GM12875 (cell line): Measurements from ENCODE around the gene TMCC1.

Source experiments
- H3K4me3 ChIP-seq: one replicate; pipeline ENCODE4 v1.5.1; 2011; ENCODE audit warnings: low read depth, low read length, control low read depth
- TF ChIP-seq, protein P1 (sequence below): IDR thresholded peaks from 2 replicates; pipeline ENCODE4 v1.5.1; 2011; ENCODE audit warnings: low read depth, mild to moderate bottlenecking, control low read depth, inconsistent platforms, low read length, moderate library complexity, borderline replicate concordance; ENCODE audit not compliant: insufficient read depth

The TMCC1 gene

DNA sequence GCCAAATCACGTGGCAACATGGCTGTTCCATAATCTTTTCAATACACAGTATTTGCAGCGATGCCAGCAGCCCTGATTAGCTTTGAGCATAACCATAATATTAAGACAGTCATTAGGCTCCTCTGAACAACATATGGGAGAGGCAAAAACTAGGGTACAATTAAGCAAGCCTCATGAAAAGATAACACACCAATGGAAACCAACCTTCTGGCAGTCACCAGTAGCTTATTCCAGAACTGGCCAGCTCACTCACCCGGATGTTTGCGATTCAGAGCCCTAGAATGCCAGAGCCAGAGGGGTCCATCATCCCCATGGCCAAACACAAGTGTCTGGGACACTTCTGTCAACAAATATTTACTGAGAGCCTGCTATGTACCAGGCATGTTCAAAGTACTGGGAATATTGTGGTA lies 238.2 kb downstream of the TMCC1 start:
- H3K4me3 ChIP-seq: no peak overlapping the region
- TF ChIP-seq, protein P1, sequence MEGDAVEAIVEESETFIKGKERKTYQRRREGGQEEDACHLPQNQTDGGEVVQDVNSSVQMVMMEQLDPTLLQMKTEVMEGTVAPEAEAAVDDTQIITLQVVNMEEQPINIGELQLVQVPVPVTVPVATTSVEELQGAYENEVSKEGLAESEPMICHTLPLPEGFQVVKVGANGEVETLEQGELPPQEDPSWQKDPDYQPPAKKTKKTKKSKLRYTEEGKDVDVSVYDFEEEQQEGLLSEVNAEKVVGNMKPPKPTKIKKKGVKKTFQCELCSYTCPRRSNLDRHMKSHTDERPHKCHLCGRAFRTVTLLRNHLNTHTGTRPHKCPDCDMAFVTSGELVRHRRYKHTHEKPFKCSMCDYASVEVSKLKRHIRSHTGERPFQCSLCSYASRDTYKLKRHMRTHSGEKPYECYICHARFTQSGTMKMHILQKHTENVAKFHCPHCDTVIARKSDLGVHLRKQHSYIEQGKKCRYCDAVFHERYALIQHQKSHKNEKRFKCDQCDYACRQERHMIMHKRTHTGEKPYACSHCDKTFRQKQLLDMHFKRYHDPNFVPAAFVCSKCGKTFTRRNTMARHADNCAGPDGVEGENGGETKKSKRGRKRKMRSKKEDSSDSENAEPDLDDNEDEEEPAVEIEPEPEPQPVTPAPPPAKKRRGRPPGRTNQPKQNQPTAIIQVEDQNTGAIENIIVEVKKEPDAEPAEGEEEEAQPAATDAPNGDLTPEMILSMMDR: no peak

DNA sequence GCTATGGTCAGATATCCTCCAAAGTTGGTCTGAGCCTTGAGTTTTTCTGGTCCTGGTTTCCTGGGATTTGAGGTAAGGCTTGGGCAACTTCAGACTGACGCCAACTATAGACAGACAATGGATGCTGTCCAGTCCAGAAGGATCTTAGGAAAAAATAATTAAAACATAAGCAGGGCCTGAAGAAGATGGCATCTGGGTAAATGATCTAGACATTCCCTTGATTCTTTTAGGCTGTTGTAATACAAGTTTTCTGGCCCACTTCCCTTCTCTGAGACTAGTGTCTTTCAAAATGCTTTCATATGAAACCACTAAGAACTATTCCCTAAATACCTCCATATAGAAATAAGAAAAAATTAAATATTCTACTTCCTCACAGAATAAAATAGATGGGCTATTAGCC lies 239.4 kb downstream of the TMCC1 start:
- TF ChIP-seq, protein P1: no peak

GRCh38 chr3:129653019-129653418 lies 240.5 kb downstream of the TMCC1 start:
- no peak overlapping the region for H3K4me3 ChIP-seq
- TF ChIP-seq, protein P1: no peak

More for the DNA sequence above, 239.4 kb downstream of the TMCC1 start:
- H3K4me3 ChIP-seq: no peak overlapping the region

- TF ChIP-seq, protein P1: no peak
- H3K4me3 ChIP-seq: no peak overlapping the region
Observed at GRCh38 chr3:129651435-129652202, 241.9 kb downstream of the TMCC1 start.

DNA sequence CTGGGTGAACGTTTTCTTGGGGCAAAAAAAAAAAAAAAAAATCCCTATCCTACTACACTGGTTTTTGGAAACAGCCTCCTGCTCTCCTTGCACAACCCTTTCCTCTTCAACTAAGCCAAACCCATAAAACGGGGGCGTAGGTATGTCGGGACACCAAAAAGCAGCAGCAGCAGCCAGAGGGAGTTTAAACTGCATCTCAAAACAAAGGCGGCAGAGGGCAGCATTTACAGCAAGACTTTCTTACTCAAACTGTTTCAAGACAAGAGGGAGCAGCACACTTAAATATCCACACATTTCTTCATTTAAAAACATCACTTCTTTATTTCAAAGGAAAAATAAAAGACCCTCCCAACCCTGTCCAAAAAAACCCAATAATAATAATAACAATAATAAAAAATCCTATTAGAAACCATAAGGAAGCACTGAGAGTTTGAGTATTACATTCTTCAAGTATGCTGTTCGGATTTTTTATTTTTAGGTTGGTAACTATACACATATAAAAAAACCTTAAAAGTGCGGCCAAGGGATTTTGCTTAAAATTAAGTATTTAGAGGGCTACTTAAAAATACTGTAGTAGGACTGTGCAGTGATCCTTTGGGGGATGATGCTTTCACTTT lies 243.1 kb downstream of the TMCC1 start:
- TF ChIP-seq, protein P1: peak; percentile 58
- no peak overlapping the region for H3K4me3 ChIP-seq

GRCh38 chr3:129648391-129648790 lies 245.1 kb downstream of the TMCC1 start:
- H3K4me3 ChIP-seq: no peak overlapping the region
- TF ChIP-seq, protein P1: no peak

GRCh38 chr3:129645286-129645685 lies 248.2 kb downstream of the TMCC1 start:
- H3K4me3 ChIP-seq: no peak overlapping the region
- TF ChIP-seq, protein P1: no peak
